HepG2 (cell line): ENCODE results near the gene FAM78A.

Experiments used
- ASH2L ChIP-seq: fragments of 300-600, 200-600 bp; sonication (generic); IDR thresholded peaks from 2 replicates; pipeline ENCODE4 v1.7.0; 2017; ENCODE audit warnings: low read depth, mild to moderate bottlenecking, moderate library complexity, mixed read lengths, low read length; ENCODE audit not compliant: insufficient read length
- FOXP1 ChIP-seq, 2 experiments: fragments of 450-650 bp in 1 of 2; IDR thresholded peaks; 2 replicates each; pipeline ENCODE4 v1.6.1; 2017 to 2018; ENCODE audit warnings: antibody characterized with exemption in 1 of 2
- ZNF263 ChIP-seq: sonication (generic); formaldehyde crosslinking; IDR thresholded peaks from 2 replicates; pipeline ENCODE4 v1.4.0; 2020; ENCODE audit warnings: missing genetic modification reagents

- TF ChIP-seq ASH2L (no peak), ZNF263 (CRISPR knock-in tag) (no peak), FOXP1 (IDR thresholded peaks at IDR 0.05) (no peak), FOXP1 (CRISPR knock-in tag; IDR thresholded peaks at IDR 0.05) (no peak)
These were observed 36.0 kb downstream of the FAM78A start for GRCh38 chr9:131240047-131240921.
